HepG2 (cell line): ENCODE measurements around the gene SNCAIP. TPM values are rescaled to one million over a fixed set of nuclear protein-coding genes. Genes with fewer than 3 reads are reported as not detected.

Source experiments
- ATAC-seq: fragments of 200-7000 bp; cut with Tn5 transposase; 3 replicates; pipeline ENCODE4 v1.9.1; 2020; ENCODE audit warnings: mild to moderate bottlenecking, moderate library complexity
- BruUV-seq: library from RNA; stranded (reverse); fragments of 400-500 nt; replicated peaks from 2 replicates; lab custom pipeline; 2021; lab: Mats Ljungman, UMichigan
- CTCF ChIA-PET: fragments of 300-600 bp; formaldehyde crosslinking; extraction: SDS; loops from one replicate; lab custom pipeline; 2021; ENCODE audit warnings: low total read pairs, inconsistent platforms, low intra/inter-chr PET ratio; lab: Yijun Ruan, JAX
- POLR2A ChIA-PET: fragments of 350-600 bp; sonication (Branson Sonifier 250); formaldehyde crosslinking; loops from one replicate; lab custom pipeline; 2020; ENCODE audit warnings: antibody characterized with exemption, inconsistent platforms; lab: Yijun Ruan, JAX
- DNase-seq: peaks from one replicate; pipeline ENCODE4 v3.0.0-alpha.2; 2015; ENCODE audit warnings: low spot score
- FAIRE-seq: peaks from 3 replicates; lab custom pipeline; 2011; peaks lifted over from hg19 to GRCh38; lab: Jason Lieb, UNC
- H2AFZ ChIP-seq: one replicate; pipeline ENCODE4 v1.6.1; 2011; ENCODE audit warnings: low read length, inconsistent platforms
- H3K27ac ChIP-seq: fragments of 300-600 bp; 3 replicates; pipeline ENCODE4 v1.8.0; 2011; ENCODE audit warnings: mixed run types, mild to moderate bottlenecking, mixed read lengths, low read length, inconsistent platforms; ENCODE audit not compliant: insufficient read depth; ENCODE audit errors: extremely low read length
- H3K27me3 ChIP-seq, 2 experiments: fragments of 200-600 bp in 1 of 2; 2 replicates in 1 of 2; 3 replicates in 1 of 2; pipeline versions ENCODE4 v1.6.0 to v1.8.0; 2011; ENCODE audit warnings: low read length in 2 of 2, mild to moderate bottlenecking in 2 of 2, moderate library complexity in 2 of 2, inconsistent platforms in 1 of 2; ENCODE audit not compliant: insufficient read depth in 2 of 2, control insufficient read depth in 1 of 2
- H3K36me3 ChIP-seq, 2 experiments: fragments of 200-600 bp in 1 of 2; replicated peaks in 1 of 2; 2 replicates in 1 of 2; 3 replicates in 1 of 2; pipeline versions ENCODE4 v1.5.1 to v1.8.0; 2011; ENCODE audit warnings: low read length in 2 of 2, inconsistent platforms in 1 of 2; ENCODE audit not compliant: insufficient read depth in 2 of 2, control insufficient read depth in 1 of 2
- H3K4me1 ChIP-seq: 2 replicates; pipeline ENCODE4 v1.5.1; 2012; ENCODE audit warnings: low read length, inconsistent platforms; ENCODE audit not compliant: insufficient read depth
- H3K4me2 ChIP-seq: 2 replicates; pipeline ENCODE4 v1.6.0; 2011; ENCODE audit warnings: low read depth, low read length, inconsistent platforms
- H3K4me3 ChIP-seq, 3 experiments: fragments of 200-600 bp in 1 of 3; sonication (generic), shearing (Covaris generic) in 1 of 3; replicated peaks in 1 of 3; 2 replicates each; pipeline ENCODE4 v1.5.1; 2011 to 2016; ENCODE audit warnings: low read length in 3 of 3, inconsistent platforms in 2 of 3, low read depth in 2 of 3, mild to moderate bottlenecking in 2 of 3, control low read depth in 1 of 3, mixed read lengths in 1 of 3; ENCODE audit not compliant: insufficient read depth in 1 of 3
- H3K79me2 ChIP-seq: one replicate; pipeline ENCODE4 v1.6.1; 2011; ENCODE audit warnings: low read length, inconsistent platforms; ENCODE audit not compliant: insufficient read depth
- H3K9ac ChIP-seq: 2 replicates; pipeline ENCODE4 v1.6.0; 2011; ENCODE audit warnings: mild to moderate bottlenecking, low read depth, low read length, inconsistent platforms; ENCODE audit not compliant: insufficient read depth
- H3K9me3 ChIP-seq: 2 replicates; pipeline ENCODE4 v1.5.1; 2012; ENCODE audit warnings: mild to moderate bottlenecking, low read length
- H4K20me1 ChIP-seq: 2 replicates; pipeline ENCODE4 v1.6.0; 2011; ENCODE audit warnings: inconsistent platforms, mild to moderate bottlenecking, low read length, moderate library complexity; ENCODE audit not compliant: insufficient read depth
- ATF6 ChIP-seq: sonication (generic); formaldehyde crosslinking; conservative IDR thresholded peaks from 2 replicates; pipeline ENCODE4 v1.4.0; 2020; ENCODE audit warnings: missing genetic modification reagents
- GFI1 ChIP-seq: sonication (generic); formaldehyde crosslinking; IDR thresholded peaks from 2 replicates; pipeline ENCODE4 v1.5.0; 2020; ENCODE audit warnings: missing genetic modification reagents, mild to moderate bottlenecking, borderline replicate concordance
- HOXA3 ChIP-seq: sonication (generic); formaldehyde crosslinking; IDR thresholded peaks from 2 replicates; pipeline ENCODE4 v1.5.0; 2020; ENCODE audit warnings: missing genetic modification reagents
- NCOA5 ChIP-seq: sonication (generic); formaldehyde crosslinking; IDR thresholded peaks from 2 replicates; pipeline ENCODE4 v1.4.0; 2020; ENCODE audit warnings: missing genetic modification reagents
- NFAT5 ChIP-seq: sonication (generic); formaldehyde crosslinking; IDR thresholded peaks from 2 replicates; pipeline ENCODE4 v1.4.0; 2020; ENCODE audit warnings: missing genetic modification reagents
- PBX2 ChIP-seq: IDR thresholded peaks from 2 replicates; pipeline ENCODE4 v1.6.1; 2016; ENCODE audit warnings: control low read depth
- POGK ChIP-seq: sonication (generic); formaldehyde crosslinking; conservative IDR thresholded peaks from 2 replicates; pipeline ENCODE4 v1.8.0; 2022; ENCODE audit warnings: mild to moderate bottlenecking, moderate library complexity, missing genetic modification reagents
- REPIN1 ChIP-seq: sonication (generic); formaldehyde crosslinking; IDR thresholded peaks from 2 replicates; pipeline ENCODE4 v1.8.0; 2022; ENCODE audit warnings: missing genetic modification reagents, low read depth, mild to moderate bottlenecking, borderline replicate concordance
- SIN3A ChIP-seq: IDR thresholded peaks from 2 replicates; pipeline ENCODE4 v1.6.1; 2011; ENCODE audit warnings: low read depth, mild to moderate bottlenecking, control low read depth, low read length, borderline replicate concordance
- ZEB1 ChIP-seq: IDR thresholded peaks from 2 replicates; pipeline ENCODE4 v1.6.1; 2012; ENCODE audit warnings: mild to moderate bottlenecking, low read depth, inconsistent platforms; ENCODE audit not compliant: insufficient replicate concordance
- ZNF225 ChIP-seq: sonication (generic); formaldehyde crosslinking; IDR thresholded peaks from 2 replicates; pipeline ENCODE4 v1.4.0; 2020; ENCODE audit warnings: mild to moderate bottlenecking, missing genetic modification reagents
- ZNF44 ChIP-seq: sonication (generic); formaldehyde crosslinking; IDR thresholded peaks from 2 replicates; pipeline ENCODE4 v1.5.1; 2020; ENCODE audit warnings: mild to moderate bottlenecking, missing genetic modification reagents
- ZNF720 ChIP-seq: sonication (generic); formaldehyde crosslinking; IDR thresholded peaks from 2 replicates; pipeline ENCODE4 v1.4.0; 2020; ENCODE audit warnings: missing genetic modification reagents
- WGBS: methylation state at CpG from one replicate; pipeline ENCODE4 v1.1.6; 2017; ENCODE audit warnings: low lambda C conversion rate; 5-methylcytosine and 5-hydroxymethylcytosine counted together
- in situ Hi-C: cut with HindIII; loops from 2 replicates; pipeline ENCODE4 v1.10.0; 2017; ENCODE audit warnings: low pct_unique_long_range_greater_than_20kb; ENCODE audit not compliant: extremely low pct_ligation_motif_present
- intact Hi-C: fragments of 100-400 bp; cut with micrococcal nuclease; formaldehyde crosslinking; loops from one replicate; pipeline ENCODE4 v1.10.0; 2022; ENCODE audit not compliant: unreplicated experiment
- polyA plus RNA-seq, 8 experiments: library from polyadenylated mRNA; depleted of rRNA in 3 of 8; stranded (reverse) in 7 of 8; unstranded in 1 of 8; fragments of >200 nt; fragmentation: Illumina TruSeq in 4 of 8; extraction: Trizol in 4 of 8; gene quantifications; 2 replicates each; pipeline versions ENCODE4 v1.2.1 to v1.2.3, GENCODE V29; 2011 to 2016; ENCODE audit warnings: low read depth in 4 of 8, missing spikeins in 1 of 8, mixed read lengths in 1 of 8; ENCODE audit not compliant: insufficient read depth in 1 of 8
- total RNA-seq, 5 experiments: library from RNA; depleted of rRNA; stranded (reverse); fragments of >200 nt; fragmentation: Illumina TruSeq; extraction: Trizol; gene quantifications; 2 replicates each; pipeline ENCODE4 v1.2.3, GENCODE V29; 2016; ENCODE audit warnings: low read depth in 1 of 5

Gene SNCAIP
- total and polyA plus RNA-seq, 2 of the 13 experiments (the other 11 are each of a cell fraction or from before 2014, with no cell fraction given), result not detected

GRCh38 chr5:122493091-122494021 is 181.3 kb downstream of the SNCAIP start:
- WGBS, result 27% methylated on average over 6 of the region's 9 CpGs
- BruUV-seq, result no TSS peak
- H2AFZ ChIP-seq, result no peak overlapping the region
- no peak overlapping the region for H3K27ac ChIP-seq
- no peaks in the 10 kb centered on the region for H3K9me3 ChIP-seq
- in situ Hi-C loops, result no loop called here
- intact Hi-C loops, result loop anchor here (5.0 kb wide), 1 partner anchor 296 kb away; no protein-coding TSS in a partner anchor
- no peaks in the 10 kb centered on the region for H4K20me1 ChIP-seq
- DNase-seq (no peak), ATAC-seq (no peak), FAIRE-seq (no peak)
- H3K79me2 ChIP-seq, result no peaks in the 10 kb centered on the region
- no peaks in the 10 kb centered on the region for H3K4me1 ChIP-seq
- H3K4me3 ChIP-seq, result no peak overlapping the region
- no peak overlapping the region for H3K9ac ChIP-seq
- ChIA-PET POLR2A (no interaction called here), CTCF (no interaction called here)
- H3K4me2 ChIP-seq, result no peak overlapping the region
- no peaks in the 10 kb centered on the region for H3K36me3 ChIP-seq
- H3K27me3 ChIP-seq, result no peaks in the 10 kb centered on the region
- no peak for TF ChIP-seq HOXA3 (CRISPR knock-in tag)
- no peak for TF ChIP-seq POGK
- no peak for TF ChIP-seq ZNF44 (CRISPR knock-in tag)
- no peak for TF ChIP-seq NCOA5 (CRISPR knock-in tag)
- no peak for TF ChIP-seq ZNF225
- no peak for TF ChIP-seq ZNF720 (CRISPR knock-in tag)
- no peak for TF ChIP-seq GFI1 (CRISPR knock-in tag)
- TF ChIP-seq ATF6 (CRISPR knock-in tag), result no peak
- no peak for TF ChIP-seq ZEB1
- no peak for TF ChIP-seq NFAT5
- TF ChIP-seq REPIN1 (CRISPR knock-in tag), result no peak
- TF ChIP-seq SIN3A, result no peak
- TF ChIP-seq PBX2 (CRISPR knock-in tag), result no peak
